Breast epithelium (tissue), 3 donors: Measurements from ENCODE around the gene GORASP2.

Experiments used
- POLR2A ChIP-seq: fragments of 450-650 bp; IDR thresholded peaks from one replicate; pipeline ENCODE4 v1.6.1; 2016; ENCODE audit warnings: antibody characterized with exemption, mild to moderate bottlenecking, moderate library complexity
- POLR2AphosphoS5 ChIP-seq, 3 donors: sonication (generic); formaldehyde crosslinking; IDR thresholded peaks; one replicate each; pipeline ENCODE4 v1.6.1; 2017; ENCODE audit warnings: antibody characterized with exemption in 3 of 3
- TF ChIP-seq, protein P1 (sequence below), 3 donors: fragments of 450-650 bp; IDR thresholded peaks; one replicate each; pipeline ENCODE4 v1.5.1; 2016 to 2017; ENCODE audit warnings: antibody characterized with exemption in 3 of 3, mild to moderate bottlenecking in 3 of 3, moderate library complexity in 3 of 3

DNA sequence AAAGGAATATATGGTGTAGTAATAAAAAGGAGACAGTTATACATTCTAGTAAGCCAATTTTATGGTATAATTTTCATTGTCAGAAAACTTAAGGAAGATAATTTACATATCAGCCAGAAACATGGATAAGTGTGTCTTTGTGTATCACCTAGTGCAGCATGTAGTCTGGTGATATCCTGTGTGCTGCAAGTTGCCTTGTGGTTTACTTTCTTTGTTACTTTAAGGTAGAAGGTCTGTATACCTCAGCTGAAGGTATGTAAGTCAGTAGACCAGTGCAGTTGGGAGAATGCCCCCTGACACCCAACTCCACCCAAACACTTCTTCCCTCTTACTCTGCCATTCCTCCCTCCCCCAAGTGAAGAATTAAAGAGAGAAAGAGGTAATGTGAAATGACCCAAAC, 11.0 kb downstream of the GORASP2 start:
- TF ChIP-seq POLR2A (no peak), POLR2AphosphoS5 (IDR thresholded peaks at IDR 0.05) (no peak)
- TF ChIP-seq, protein P1, sequence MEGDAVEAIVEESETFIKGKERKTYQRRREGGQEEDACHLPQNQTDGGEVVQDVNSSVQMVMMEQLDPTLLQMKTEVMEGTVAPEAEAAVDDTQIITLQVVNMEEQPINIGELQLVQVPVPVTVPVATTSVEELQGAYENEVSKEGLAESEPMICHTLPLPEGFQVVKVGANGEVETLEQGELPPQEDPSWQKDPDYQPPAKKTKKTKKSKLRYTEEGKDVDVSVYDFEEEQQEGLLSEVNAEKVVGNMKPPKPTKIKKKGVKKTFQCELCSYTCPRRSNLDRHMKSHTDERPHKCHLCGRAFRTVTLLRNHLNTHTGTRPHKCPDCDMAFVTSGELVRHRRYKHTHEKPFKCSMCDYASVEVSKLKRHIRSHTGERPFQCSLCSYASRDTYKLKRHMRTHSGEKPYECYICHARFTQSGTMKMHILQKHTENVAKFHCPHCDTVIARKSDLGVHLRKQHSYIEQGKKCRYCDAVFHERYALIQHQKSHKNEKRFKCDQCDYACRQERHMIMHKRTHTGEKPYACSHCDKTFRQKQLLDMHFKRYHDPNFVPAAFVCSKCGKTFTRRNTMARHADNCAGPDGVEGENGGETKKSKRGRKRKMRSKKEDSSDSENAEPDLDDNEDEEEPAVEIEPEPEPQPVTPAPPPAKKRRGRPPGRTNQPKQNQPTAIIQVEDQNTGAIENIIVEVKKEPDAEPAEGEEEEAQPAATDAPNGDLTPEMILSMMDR (IDR thresholded peaks at IDR 0.05), result no peak
